ENCODE results near the gene PPP1R3E.

Gene PPP1R3E

DNA sequence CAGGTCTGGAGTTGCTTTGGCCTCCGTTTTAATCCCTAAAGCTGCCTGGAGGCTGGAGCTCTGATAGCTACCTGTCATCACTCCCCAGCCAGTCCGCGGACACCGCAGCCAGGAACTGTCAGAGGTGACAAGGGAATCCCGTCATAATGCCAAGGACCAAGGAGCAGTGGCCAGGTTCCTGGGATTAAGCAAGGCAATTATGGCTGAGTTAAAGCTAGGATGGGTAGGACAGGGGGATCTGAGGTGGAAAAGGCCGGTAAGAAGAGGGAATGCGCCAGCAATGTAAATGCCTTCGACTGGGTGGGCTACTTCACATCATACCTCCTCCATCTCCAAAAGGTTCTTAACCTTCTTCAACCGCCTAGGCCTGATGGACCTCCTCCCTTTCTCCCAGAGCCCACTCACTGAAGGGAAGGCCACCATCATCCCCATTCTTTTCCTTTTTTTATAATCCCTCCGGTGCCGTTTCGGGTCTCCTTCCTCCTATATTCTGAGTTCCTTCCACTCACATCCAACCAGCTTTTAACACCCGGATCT is 1.9 kb downstream of the PPP1R3E start:
- peak overlapping the region; percentile 89 for H3K4me3 ChIP-seq (ENCODE audit: low read depth, low read length)
- DNase-seq (ENCODE audit: low read depth): no peak

GRCh38 chr14:23299986-23300686 is 2.5 kb downstream of the PPP1R3E start:
- peak overlapping the region; percentile 89 for H3K4me3 ChIP-seq (ENCODE audit: low read depth, low read length)
- TF ChIP-seq, protein P1, sequence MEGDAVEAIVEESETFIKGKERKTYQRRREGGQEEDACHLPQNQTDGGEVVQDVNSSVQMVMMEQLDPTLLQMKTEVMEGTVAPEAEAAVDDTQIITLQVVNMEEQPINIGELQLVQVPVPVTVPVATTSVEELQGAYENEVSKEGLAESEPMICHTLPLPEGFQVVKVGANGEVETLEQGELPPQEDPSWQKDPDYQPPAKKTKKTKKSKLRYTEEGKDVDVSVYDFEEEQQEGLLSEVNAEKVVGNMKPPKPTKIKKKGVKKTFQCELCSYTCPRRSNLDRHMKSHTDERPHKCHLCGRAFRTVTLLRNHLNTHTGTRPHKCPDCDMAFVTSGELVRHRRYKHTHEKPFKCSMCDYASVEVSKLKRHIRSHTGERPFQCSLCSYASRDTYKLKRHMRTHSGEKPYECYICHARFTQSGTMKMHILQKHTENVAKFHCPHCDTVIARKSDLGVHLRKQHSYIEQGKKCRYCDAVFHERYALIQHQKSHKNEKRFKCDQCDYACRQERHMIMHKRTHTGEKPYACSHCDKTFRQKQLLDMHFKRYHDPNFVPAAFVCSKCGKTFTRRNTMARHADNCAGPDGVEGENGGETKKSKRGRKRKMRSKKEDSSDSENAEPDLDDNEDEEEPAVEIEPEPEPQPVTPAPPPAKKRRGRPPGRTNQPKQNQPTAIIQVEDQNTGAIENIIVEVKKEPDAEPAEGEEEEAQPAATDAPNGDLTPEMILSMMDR (IDR thresholded peaks at IDR 0.05; ENCODE audit: insufficient read depth, low read depth, low read length, missing control alignments): no peak
- no peak for DNase-seq (ENCODE audit: low read depth)

More for the DNA sequence above, 1.9 kb downstream of the PPP1R3E start:
- TF ChIP-seq, protein P1 (IDR thresholded peaks at IDR 0.05; ENCODE audit: insufficient read depth, low read depth, low read length, missing control alignments): no peak

- peak; percentile 60 for DNase-seq (ENCODE audit: low read depth)
- TF ChIP-seq, protein P1 (IDR thresholded peaks at IDR 0.05; ENCODE audit: insufficient read depth, low read depth, low read length, missing control alignments): peak; percentile 23
- H3K4me3 ChIP-seq (ENCODE audit: low read depth, low read length): peak overlapping the region; percentile 89; the same call in 1 of the 2 replicates
Observed at GRCh38 chr14:23299211-23299957, 3.3 kb downstream of the PPP1R3E start.

GRCh38 chr14:23297611-23298277 is 4.9 kb downstream of the PPP1R3E start:
- TF ChIP-seq, protein P1 (IDR thresholded peaks at IDR 0.05; ENCODE audit: insufficient read depth, low read depth, low read length, missing control alignments): no peak
- no peak for DNase-seq (ENCODE audit: low read depth)
- no peak overlapping the region for H3K4me3 ChIP-seq (ENCODE audit: low read depth, low read length)

DNA sequence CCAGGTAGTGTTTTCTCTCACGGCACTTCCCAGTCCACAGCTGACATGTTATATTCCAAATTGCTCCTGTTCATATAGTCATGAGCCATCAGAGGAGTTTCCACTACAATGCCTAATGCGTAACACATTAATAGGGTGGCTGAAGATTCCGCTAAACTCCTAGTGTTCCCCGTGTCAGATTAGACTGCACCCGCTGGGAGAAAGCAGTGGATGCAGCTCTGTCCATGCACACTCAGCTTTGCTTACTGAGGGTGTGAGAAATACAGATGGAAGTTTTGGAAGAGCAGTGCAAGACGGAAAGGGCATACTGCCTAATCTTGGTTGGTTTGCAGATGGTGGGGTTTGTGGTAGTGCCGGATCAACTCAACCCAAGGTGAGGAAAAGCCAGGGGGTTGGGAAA is 5.6 kb downstream of the PPP1R3E start:
- no peak overlapping the region for H3K4me3 ChIP-seq (ENCODE audit: low read depth, low read length)
- DNase-seq (ENCODE audit: low read depth): no peak
- TF ChIP-seq, protein P1 (IDR thresholded peaks at IDR 0.05; ENCODE audit: insufficient read depth, low read depth, low read length, missing control alignments): no peak

DNA sequence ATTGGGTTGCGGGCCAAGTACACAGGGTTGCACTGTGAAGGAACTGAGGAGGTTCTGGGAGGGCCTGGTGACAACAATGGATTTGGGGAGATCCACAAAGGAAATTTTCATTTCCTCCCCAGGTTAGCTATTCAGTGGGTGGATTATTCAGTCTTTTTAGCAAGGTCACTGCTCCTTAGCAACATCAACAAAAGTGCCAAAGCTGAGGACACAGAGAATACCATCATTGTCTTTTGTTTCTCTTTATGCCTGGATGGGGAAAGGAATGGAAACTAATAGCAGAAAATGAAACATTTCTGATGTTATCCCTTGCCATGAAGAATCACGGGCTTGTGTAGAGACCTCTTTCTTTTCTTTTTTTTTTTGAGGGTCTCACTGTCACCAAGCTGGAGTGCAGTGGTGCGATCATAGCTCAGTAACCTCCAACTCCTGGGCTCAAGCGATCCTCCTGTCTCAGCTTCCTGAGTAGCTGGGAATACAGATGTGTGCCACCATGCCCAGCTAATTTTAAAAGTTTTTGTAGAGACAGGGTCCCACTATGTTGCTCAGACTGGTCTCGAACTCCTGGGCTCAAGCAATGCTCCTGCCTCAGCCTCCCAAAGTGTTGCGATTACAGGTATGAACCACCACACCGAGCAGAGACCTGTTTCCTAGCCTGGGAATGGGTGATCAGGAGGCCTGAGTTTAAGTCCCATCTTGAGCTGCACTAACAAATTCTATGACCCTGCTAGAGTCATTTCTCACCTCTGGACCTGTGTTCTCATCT is 6.5 kb downstream of the PPP1R3E start:
- DNase-seq (ENCODE audit: low read depth): no peak
- H3K4me3 ChIP-seq (ENCODE audit: low read depth, low read length): no peak overlapping the region
- TF ChIP-seq, protein P1 (IDR thresholded peaks at IDR 0.05; ENCODE audit: insufficient read depth, low read depth, low read length, missing control alignments): no peak

Measured in GM12865 (cell line).